Vagina (tissue), 2 donors: ENCODE results near the gene OR2L13.

ENCODE experiments used
- CTCF ChIP-seq, 3 experiments: fragments of 450-650 bp in 2 of 3; fragments of 200-600 bp in 1 of 3; sonication (generic) in 1 of 3; IDR thresholded peaks; one replicate each; pipeline ENCODE4 v1.5.1; 2017 to 2019; ENCODE audit warnings: antibody characterized with exemption in 3 of 3, mild to moderate bottlenecking in 2 of 3, moderate library complexity in 2 of 3
- POLR2A ChIP-seq, 2 donors: fragments of 450-650 bp; IDR thresholded peaks; one replicate each; pipeline ENCODE4 v1.6.1; 2017; ENCODE audit warnings: antibody characterized with exemption in 2 of 2, mild to moderate bottlenecking in 2 of 2, moderate library complexity in 2 of 2
- POLR2AphosphoS5 ChIP-seq, 2 donors: sonication (generic); formaldehyde crosslinking; IDR thresholded peaks; one replicate each; pipeline ENCODE4 v1.9.0; 2017; ENCODE audit warnings: antibody characterized with exemption in 2 of 2, mild to moderate bottlenecking in 2 of 2, low read depth in 1 of 2; ENCODE audit not compliant: insufficient read depth in 1 of 2

DNA sequence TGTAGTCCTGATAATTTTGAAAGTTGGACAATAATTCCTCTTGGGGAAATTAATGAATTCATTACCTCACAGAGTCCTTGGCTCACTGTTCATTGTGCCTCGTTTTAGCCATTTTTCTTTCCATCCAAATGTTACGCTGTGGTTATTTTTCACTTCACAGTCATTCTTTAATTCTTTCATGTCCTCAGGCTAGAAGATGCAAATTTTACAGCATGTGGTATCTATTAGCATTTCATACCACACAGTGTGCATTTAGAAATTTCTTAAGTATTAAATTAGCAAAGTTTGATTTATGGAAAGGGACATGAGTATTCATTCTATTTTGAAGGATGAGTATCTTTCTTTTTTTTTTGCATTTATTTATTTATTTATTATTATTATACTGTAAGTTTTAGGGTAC is 29.9 kb upstream of the OR2L13 start:
- TF ChIP-seq CTCF (IDR thresholded peaks at IDR 0.05) (no peak), POLR2A (IDR thresholded peaks at IDR 0.05) (no peak), POLR2AphosphoS5 (IDR thresholded peaks at IDR 0.05; ENCODE audit: insufficient read depth in 1 of 2, low read depth in 1 of 2) (no peak)
